Gastroesophageal sphincter (tissue), 4 donors: Measurements from ENCODE around the gene GPR156. TPM values are rescaled to one million over a fixed set of nuclear protein-coding genes. Genes with fewer than 3 reads are reported as not detected.
"Not testable (repeated sequence)": the region's sequence is repeated elsewhere in the genome, so short reads cannot be mapped to it uniquely, and the experiment has no call there.

Source experiments
- ATAC-seq: fragments of 150-250 bp; one replicate; pipeline ENCODE4 v1.9.1; 2016; ENCODE audit warnings: mild to moderate bottlenecking, moderate library complexity
- H3K27ac ChIP-seq, 4 donors: fragments of 200-600 bp; sonication (generic) in 3 of 4; 1 replicate in 3 of 4; 2 replicates in 1 of 4; pipeline ENCODE4 v1.5.1; 2016 to 2019
- H3K27me3 ChIP-seq: fragments of 200-600 bp; sonication (generic); one replicate; pipeline ENCODE4 v1.5.1; 2019
- H3K36me3 ChIP-seq, 2 donors: fragments of 200-600 bp; sonication (generic); one replicate each; pipeline ENCODE4 v1.5.1; 2019; ENCODE audit warnings: control low read depth in 1 of 2
- H3K4me1 ChIP-seq, 3 donors: fragments of 200-600 bp; sonication (generic); 1 replicate in 2 of 3; 2 replicates in 1 of 3; pipeline ENCODE4 v1.5.1; 2016 to 2019; ENCODE audit warnings: control low read depth in 2 of 3
- H3K4me3 ChIP-seq, 2 donors: fragments of 200-600 bp; sonication (generic); one replicate each; pipeline ENCODE4 v1.5.1; 2019; ENCODE audit warnings: mild to moderate bottlenecking in 1 of 2, moderate library complexity in 1 of 2
- H3K9me3 ChIP-seq, 3 donors: fragments of 200-600 bp; sonication (generic); one replicate each; pipeline ENCODE4 v1.5.1; 2017 to 2019; ENCODE audit warnings: control low read depth in 2 of 3
- CTCF ChIP-seq, 4 experiments: fragments of 200-600 bp in 2 of 4; fragments of 450-650 bp in 2 of 4; sonication (generic) in 1 of 4; IDR thresholded peaks; one replicate each; pipeline ENCODE4 v1.5.1; 2017 to 2019; ENCODE audit warnings: antibody characterized with exemption in 4 of 4, mild to moderate bottlenecking in 2 of 4, moderate library complexity in 2 of 4
- EP300 ChIP-seq: sonication (generic); formaldehyde crosslinking; IDR thresholded peaks from one replicate; pipeline ENCODE4 v1.6.1; 2017; ENCODE audit warnings: antibody characterized with exemption, mild to moderate bottlenecking
- POLR2A ChIP-seq, 2 donors: fragments of 450-650 bp; IDR thresholded peaks; one replicate each; pipeline ENCODE4 v1.6.1; 2017; ENCODE audit warnings: antibody characterized with exemption in 2 of 2, mild to moderate bottlenecking in 2 of 2, moderate library complexity in 1 of 2
- POLR2AphosphoS5 ChIP-seq: sonication (generic); formaldehyde crosslinking; IDR thresholded peaks from one replicate; pipeline ENCODE4 v1.6.1; 2017; ENCODE audit warnings: antibody characterized with exemption
- WGBS, 2 donors: methylation state at CpG; one replicate each; pipeline ENCODE4 v1.1.5; 2018; ENCODE audit warnings: low coverage in 1 of 2; 5-methylcytosine and 5-hydroxymethylcytosine counted together
- total RNA-seq, 4 donors: library from RNA; depleted of rRNA; stranded (reverse); fragments of >200 nt; gene quantifications; one replicate each; pipeline ENCODE4 v1.1.0, GENCODE V29; 2016

GPR156 gene
- total RNA-seq, 4 donors from 2014 or later = 0.16 to 0.73 (median 0.29) TPM

GRCh38 chr3:120227710-120228347 is 57.2 kb downstream of the GPR156 start:
- H3K27me3 ChIP-seq = no peaks in the 10 kb centered on the region
- no peaks in the 10 kb centered on the region for H3K4me1 ChIP-seq
- H3K4me3 ChIP-seq = no peak overlapping the region
- peaks cover 0 to 5% (median 0%) of the 10 kb centered on the region in 3 donors for H3K9me3 ChIP-seq
- TF ChIP-seq POLR2AphosphoS5 (no peak), POLR2A (IDR thresholded peaks at IDR 0.05) (no peak), CTCF (IDR thresholded peaks at IDR 0.05) (no peak), EP300 (no peak)
- ATAC-seq = no peak
- no peak overlapping the region for H3K27ac ChIP-seq
- no peaks in the 10 kb centered on the region for H3K36me3 ChIP-seq
- whole genome bisulfite sequencing, 2 donors = 88 to 94% methylated on average over 2 of the region's 2 CpGs

- Histone ChIP-seq H3K27ac (no peak overlapping the region), H3K36me3 (no peaks in the 10 kb centered on the region), H3K27me3 (no peaks in the 10 kb centered on the region), H3K4me3 (no peak overlapping the region), H3K4me1 (no peaks in the 10 kb centered on the region), H3K9me3 (no peaks in the 10 kb centered on the region)
- ATAC-seq = no peak
- no peak for TF ChIP-seq POLR2A (IDR thresholded peaks at IDR 0.05)
- no peak for TF ChIP-seq POLR2AphosphoS5
- TF ChIP-seq EP300 = no peak
- no peak for TF ChIP-seq CTCF (IDR thresholded peaks at IDR 0.05)
- WGBS, 2 donors = 89% methylated on average over 2 of the region's 2 CpGs
Measured at GRCh38 chr3:120224237-120224636, 60.8 kb downstream of the GPR156 start.

- TF ChIP-seq EP300 = no peak
- TF ChIP-seq POLR2A (IDR thresholded peaks at IDR 0.05) = no peak
- no peak for TF ChIP-seq CTCF (IDR thresholded peaks at IDR 0.05)
- TF ChIP-seq POLR2AphosphoS5 = no peak
- no peaks in the 10 kb centered on the region for H3K27me3 ChIP-seq
- no peak for ATAC-seq
- no peaks in the 10 kb centered on the region for H3K36me3 ChIP-seq
- no peak overlapping the region for H3K27ac ChIP-seq
- no peaks in the 10 kb centered on the region for H3K4me1 ChIP-seq
- H3K9me3 ChIP-seq = no peaks in the 10 kb centered on the region
- H3K4me3 ChIP-seq = no peak overlapping the region
Measured at GRCh38 chr3:120218981-120219380, 66.0 kb downstream of the GPR156 start.

GRCh38 chr3:120216633-120217032 is 68.4 kb downstream of the GPR156 start:
- H3K36me3 ChIP-seq, H3K27me3 ChIP-seq, H3K9me3 ChIP-seq, H3K27ac ChIP-seq, H3K4me1 ChIP-seq, H3K4me3 ChIP-seq, ATAC-seq: not testable (repeated sequence)
- WGBS, 2 donors = 93% methylated on average over 1 of the region's 1 CpG; no CpG with 5 or more reads in 1 of the 2 donors

GRCh38 chr3:120214176-120214575 is 70.8 kb downstream of the GPR156 start:
- Histone ChIP-seq H3K36me3 (no peaks in the 10 kb centered on the region), H3K9me3 (no peaks in the 10 kb centered on the region), H3K4me3 (no peak overlapping the region), H3K4me1 (no peaks in the 10 kb centered on the region), H3K27me3 (no peaks in the 10 kb centered on the region), H3K27ac (no peak overlapping the region)
- TF ChIP-seq EP300 (no peak), POLR2AphosphoS5 (no peak), CTCF (IDR thresholded peaks at IDR 0.05) (no peak), POLR2A (IDR thresholded peaks at IDR 0.05) (no peak)
- ATAC-seq = no peak
- 46 to 73% methylated on average over 2 to 4 of the region's 4 CpGs for WGBS, 2 donors
